GM20431 (cell line): Measurements from ENCODE around the gene LIPE.
"Not testable (repeated sequence)": the region's sequence is repeated elsewhere in the genome, so short reads cannot be mapped to it uniquely, and the experiment has no call there.

ENCODE experiments used
- in situ Hi-C: fragments of 300-500 bp; cut with MseI, MboI; formaldehyde crosslinking; loops from one replicate; pipeline ENCODE4 v1.15.0; 2020; ENCODE audit warnings: low sequenced_read_pairs; ENCODE audit not compliant: unreplicated experiment

Gene LIPE

GRCh38 chr19:42448306-42448705 is 21.1 kb upstream of the LIPE start:
- in situ Hi-C loops = not testable (repeated sequence)

- in situ Hi-C loops = no loop called here
Observed at GRCh38 chr19:42445948-42446347, 18.8 kb upstream of the LIPE start.

GRCh38 chr19:42443944-42444398 is 16.8 kb upstream of the LIPE start:
- in situ Hi-C loops = no loop called here

- in situ Hi-C loops = no loop called here
Observed at GRCh38 chr19:42442833-42443232, 15.6 kb upstream of the LIPE start, which contains the start of gene CXCL17. CXCL17 (minus strand) TSS chr19:42442946; CDS start chr19:42442832, 114 bp downstream.

GRCh38 chr19:42441049-42441445 is 13.9 kb upstream of the LIPE start:
- in situ Hi-C loops = no loop called here

GRCh38 chr19:42440357-42441048 is 13.3 kb upstream of the LIPE start:
- in situ Hi-C loops = no loop called here

GRCh38 chr19:42436006-42436405 is 8.8 kb upstream of the LIPE start:
- in situ Hi-C loops = no loop called here

- in situ Hi-C loops = no loop called here
Observed at GRCh38 chr19:42435316-42435715, 8.1 kb upstream of the LIPE start.

- in situ Hi-C loops = no loop called here
Observed at GRCh38 chr19:42433503-42434260, 6.5 kb upstream of the LIPE start.

GRCh38 chr19:42431486-42431885 is 4.3 kb upstream of the LIPE start:
- in situ Hi-C loops = no loop called here

GRCh38 chr19:42428676-42429075 is 1.5 kb upstream of the LIPE start:
- in situ Hi-C loops = no loop called here

- in situ Hi-C loops = no loop called here
Observed at GRCh38 chr19:42426643-42427042, 545 bp downstream of the LIPE start.

GRCh38 chr19:42424712-42425131 is 2.5 kb downstream of the LIPE start:
- in situ Hi-C loops = no loop called here

GRCh38 chr19:42424345-42424707 is 2.9 kb downstream of the LIPE start:
- in situ Hi-C loops = no loop called here

GRCh38 chr19:42423462-42424344 is 3.5 kb downstream of the LIPE start:
- in situ Hi-C loops = no loop called here

GRCh38 chr19:42422901-42423461 is 4.2 kb downstream of the LIPE start:
- in situ Hi-C loops = no loop called here

GRCh38 chr19:42422092-42422900 is 4.9 kb downstream of the LIPE start:
- in situ Hi-C loops = no loop called here

- in situ Hi-C loops = no loop called here
Observed at GRCh38 chr19:42421591-42422031, 5.6 kb downstream of the LIPE start.

GRCh38 chr19:42421101-42421500 is 6.1 kb downstream of the LIPE start:
- in situ Hi-C loops = no loop called here
